OCI-LY1 (cell line): ENCODE measurements around the gene TRIP6.

Experiments
- H2AFZ ChIP-seq: fragments of 200-600 bp; sonication (generic), shearing (Covaris generic); 2 replicates; pipeline ENCODE4 v1.6.0; 2014; ENCODE audit warnings: antibody characterized with exemption, mild to moderate bottlenecking, low read length
- H3F3A ChIP-seq: fragments of 200-600 bp; sonication (generic), shearing (Covaris generic); 2 replicates; pipeline ENCODE4 v1.6.0; 2014; ENCODE audit warnings: mild to moderate bottlenecking, antibody characterized with exemption, low read length, moderate library complexity; ENCODE audit not compliant: insufficient read depth
- H3K27ac ChIP-seq: fragments of 200-600 bp; sonication (generic); 2 replicates; pipeline ENCODE4 v1.5.1; 2014; ENCODE audit warnings: low read length, mixed run types, mild to moderate bottlenecking, low read depth; ENCODE audit not compliant: poor library complexity, severe bottlenecking
- H3K27me3 ChIP-seq: fragments of 200-600 bp; sonication (generic); 2 replicates; pipeline ENCODE4 v1.6.0; 2014; ENCODE audit warnings: antibody characterized with exemption, mild to moderate bottlenecking, low read length, moderate library complexity; ENCODE audit not compliant: insufficient read depth
- H3K36me3 ChIP-seq: fragments of 200-600 bp; sonication (generic); 2 replicates; pipeline ENCODE4 v1.6.1; 2014; ENCODE audit warnings: mild to moderate bottlenecking, antibody characterized with exemption, low read length, moderate library complexity, mixed read lengths; ENCODE audit not compliant: insufficient read depth
- H3K4me1 ChIP-seq: fragments of 200-600 bp; sonication (generic); 2 replicates; pipeline ENCODE4 v1.5.1; 2014; ENCODE audit warnings: mild to moderate bottlenecking, low read length, moderate library complexity; ENCODE audit not compliant: insufficient read depth, severe bottlenecking
- H3K4me2 ChIP-seq: fragments of 200-600 bp; sonication (generic), shearing (Covaris generic); 2 replicates; pipeline ENCODE4 v1.6.1; 2014; ENCODE audit warnings: low read length
- H3K4me3 ChIP-seq: fragments of 200-600 bp; sonication (generic); 2 replicates; pipeline ENCODE4 v1.5.1; 2014; ENCODE audit warnings: low read length, low read depth, mild to moderate bottlenecking, mixed read lengths; ENCODE audit not compliant: poor library complexity, severe bottlenecking
- H3K79me2 ChIP-seq: fragments of 200-600 bp; shearing (Covaris generic); 2 replicates; pipeline ENCODE4 v1.6.1; 2016; ENCODE audit warnings: mixed run types, low read length, mixed read lengths; ENCODE audit not compliant: insufficient read depth
- H3K9ac ChIP-seq: fragments of 200-600 bp; sonication (generic), shearing (Covaris generic); 2 replicates; pipeline ENCODE4 v1.6.1; 2014; ENCODE audit warnings: mild to moderate bottlenecking, low read length, mixed read lengths
- H3K9me2 ChIP-seq: fragments of 200-600 bp; sonication (generic), shearing (Covaris generic); 2 replicates; pipeline ENCODE4 v1.6.1; 2014; ENCODE audit warnings: low read depth, mild to moderate bottlenecking, low read length, mixed read lengths
- H3K9me3 ChIP-seq: fragments of 200-600 bp; shearing (Covaris generic); 2 replicates; pipeline ENCODE4 v1.6.1; 2014; ENCODE audit warnings: low read length, mixed read lengths
- H4K20me1 ChIP-seq: fragments of 200-600 bp; sonication (generic), shearing (Covaris generic); 2 replicates; pipeline ENCODE4 v1.6.0; 2016; ENCODE audit warnings: mild to moderate bottlenecking, low read length; ENCODE audit not compliant: insufficient read depth
- EZH2 ChIP-seq: fragments of 200-600 bp; sonication (generic), shearing (Covaris generic); IDR thresholded peaks from 2 replicates; pipeline ENCODE4 v1.8.0; 2017; ENCODE audit warnings: borderline replicate concordance, mixed run types, mild to moderate bottlenecking, antibody characterized with exemption, low read length, moderate library complexity, mixed read lengths
- TF ChIP-seq, protein P1 (sequence below): fragments of 200-600 bp; sonication (generic), shearing (Covaris generic); IDR thresholded peaks from 2 replicates; pipeline ENCODE4 v1.5.1; 2017; ENCODE audit warnings: mild to moderate bottlenecking, antibody characterized with exemption, low read length, moderate library complexity, mixed read lengths

TRIP6 gene

DNA sequence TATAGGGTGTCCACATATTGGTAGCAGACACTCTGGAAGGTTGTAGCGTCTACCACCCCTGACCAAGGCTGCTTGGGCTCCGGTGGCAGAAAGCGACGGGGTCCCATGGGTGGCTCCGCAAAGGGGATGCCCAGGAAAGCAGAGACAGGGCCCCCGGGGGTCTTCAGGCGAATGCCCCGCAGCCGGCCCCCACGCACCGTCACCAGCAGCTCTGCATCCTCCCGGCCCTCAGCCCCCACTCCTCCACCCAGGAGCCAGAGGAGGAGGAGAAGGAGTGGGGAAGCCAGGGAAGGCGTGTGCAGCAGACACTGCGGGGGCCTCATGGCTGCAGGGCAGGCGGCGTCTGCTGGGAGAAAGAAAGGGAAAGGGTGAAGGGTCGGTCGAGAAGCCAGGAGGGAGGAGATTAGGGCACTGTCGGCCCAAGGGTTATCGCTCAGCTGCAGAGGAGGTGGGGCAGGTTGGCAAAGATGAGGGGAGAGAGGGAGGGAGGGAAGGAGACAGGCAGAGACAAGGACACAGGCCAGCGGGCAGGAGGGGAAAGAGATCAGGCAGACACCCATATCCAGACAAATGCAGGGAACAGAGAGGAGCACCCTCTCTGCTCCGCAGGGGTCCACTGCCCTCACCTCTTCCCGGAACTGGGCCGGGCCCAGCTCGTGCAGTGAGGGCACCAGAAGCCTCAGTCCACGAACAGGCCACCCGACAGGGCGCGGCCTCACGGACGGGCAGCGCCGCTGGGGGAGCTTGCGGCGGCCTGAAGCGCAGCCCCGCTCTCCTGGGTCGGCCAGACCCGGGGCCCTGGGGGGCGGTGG, 26.9 kb downstream of the TRIP6 start:
- Histone ChIP-seq H3K9me3 (no peaks in the 10 kb centered on the region), H2AFZ (no peak overlapping the region), H3F3A (no peaks in the 10 kb centered on the region), H3K36me3 (no peaks in the 10 kb centered on the region; the same call in 1 of the 2 replicates), H3K4me1 (peaks cover 26% of the 10 kb centered on the region), H3K4me3 (no peak overlapping the region), H4K20me1 (no peaks in the 10 kb centered on the region), H3K9me2 (no peaks in the 10 kb centered on the region), H3K79me2 (no peaks in the 10 kb centered on the region), H3K4me2 (no peak overlapping the region), H3K9ac (no peak overlapping the region), H3K27me3 (0 out of 2 replicates have a peak, but pooled peaks cover 4% of the 10 kb centered on the region), H3K27ac (no peak overlapping the region)
- TF ChIP-seq EZH2 = no peak
- TF ChIP-seq, protein P1, sequence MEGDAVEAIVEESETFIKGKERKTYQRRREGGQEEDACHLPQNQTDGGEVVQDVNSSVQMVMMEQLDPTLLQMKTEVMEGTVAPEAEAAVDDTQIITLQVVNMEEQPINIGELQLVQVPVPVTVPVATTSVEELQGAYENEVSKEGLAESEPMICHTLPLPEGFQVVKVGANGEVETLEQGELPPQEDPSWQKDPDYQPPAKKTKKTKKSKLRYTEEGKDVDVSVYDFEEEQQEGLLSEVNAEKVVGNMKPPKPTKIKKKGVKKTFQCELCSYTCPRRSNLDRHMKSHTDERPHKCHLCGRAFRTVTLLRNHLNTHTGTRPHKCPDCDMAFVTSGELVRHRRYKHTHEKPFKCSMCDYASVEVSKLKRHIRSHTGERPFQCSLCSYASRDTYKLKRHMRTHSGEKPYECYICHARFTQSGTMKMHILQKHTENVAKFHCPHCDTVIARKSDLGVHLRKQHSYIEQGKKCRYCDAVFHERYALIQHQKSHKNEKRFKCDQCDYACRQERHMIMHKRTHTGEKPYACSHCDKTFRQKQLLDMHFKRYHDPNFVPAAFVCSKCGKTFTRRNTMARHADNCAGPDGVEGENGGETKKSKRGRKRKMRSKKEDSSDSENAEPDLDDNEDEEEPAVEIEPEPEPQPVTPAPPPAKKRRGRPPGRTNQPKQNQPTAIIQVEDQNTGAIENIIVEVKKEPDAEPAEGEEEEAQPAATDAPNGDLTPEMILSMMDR = no peak

DNA sequence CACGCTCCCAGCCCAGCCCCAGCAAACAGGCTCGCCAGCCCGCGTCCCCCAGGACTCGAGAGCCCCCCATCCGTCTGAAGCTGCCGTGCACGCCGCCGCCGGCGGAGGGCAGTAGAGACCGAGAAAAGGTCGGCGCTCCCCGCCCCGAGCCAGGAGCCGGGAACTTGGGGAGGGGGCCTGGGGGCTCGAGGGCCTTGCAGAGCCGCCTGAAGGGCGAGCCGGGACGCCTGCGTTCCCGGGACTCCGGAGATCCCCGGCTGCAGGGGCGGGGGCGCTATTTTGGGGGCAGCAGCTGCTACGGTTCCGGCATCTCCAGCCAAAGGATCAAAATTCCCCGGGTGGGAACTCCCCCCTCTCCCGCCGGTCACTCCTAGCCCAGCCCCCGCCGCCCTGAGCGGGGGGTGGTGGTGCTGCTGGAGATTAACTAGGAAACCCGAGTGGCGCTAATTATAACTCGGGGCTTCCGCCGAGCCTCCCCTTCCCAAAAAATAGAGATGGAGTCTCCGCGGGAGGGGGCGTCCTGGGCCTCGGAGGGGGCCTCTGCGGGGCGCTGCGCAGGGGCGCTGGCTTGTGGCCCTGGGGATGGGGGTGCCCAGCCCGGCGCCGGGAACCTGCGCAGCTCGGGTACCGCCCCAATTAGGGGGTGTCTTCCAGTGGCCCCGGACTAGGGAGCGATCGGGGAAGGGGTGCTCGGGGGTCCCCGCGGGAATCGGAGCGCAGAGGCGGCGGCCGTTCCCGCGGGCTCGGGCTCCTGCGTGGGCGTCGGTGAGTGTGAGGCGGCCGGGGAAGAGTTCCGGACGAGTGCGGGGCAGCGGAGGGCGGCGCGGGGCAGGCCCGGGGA, 27.9 kb downstream of the TRIP6 start:
- Histone ChIP-seq H3K27ac (no peak overlapping the region), H3F3A (no peaks in the 10 kb centered on the region), H3K9ac (no peak overlapping the region), H3K4me1 (peaks cover 21% of the 10 kb centered on the region), H3K36me3 (no peaks in the 10 kb centered on the region), H2AFZ (no peak overlapping the region), H4K20me1 (no peaks in the 10 kb centered on the region), H3K9me3 (no peaks in the 10 kb centered on the region), H3K79me2 (no peaks in the 10 kb centered on the region), H3K4me3 (no peak overlapping the region), H3K27me3 (0 out of 2 replicates have a peak, but pooled peaks cover 4% of the 10 kb centered on the region), H3K9me2 (no peaks in the 10 kb centered on the region), H3K4me2 (no peak overlapping the region; the same call in 1 of the 2 replicates)
- no peak for TF ChIP-seq EZH2
- TF ChIP-seq, protein P1 = peak; percentile 93

DNA sequence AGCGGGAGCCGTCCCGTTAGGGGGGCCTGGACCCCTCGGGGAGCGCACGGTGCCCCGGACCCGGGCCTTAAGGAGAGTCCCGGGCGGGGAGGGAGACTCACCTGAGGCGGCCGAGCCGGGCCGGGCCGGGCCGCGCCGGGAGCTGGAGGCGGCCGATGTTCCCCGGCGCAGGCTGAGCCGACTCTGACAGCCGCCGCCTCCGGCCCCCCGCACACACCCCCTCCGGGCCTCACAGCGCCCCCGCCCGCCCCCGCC, 28.4 kb downstream of the TRIP6 start, which contains the start of gene ACHE:
Gene ACHE (minus strand): TSS at position 188 of the 255 bp plus-strand sequence. CDS start 1,656 bp downstream, outside the sequence.
- H3F3A ChIP-seq = no peaks in the 10 kb centered on the region
- no peaks in the 10 kb centered on the region for H3K79me2 ChIP-seq
- no peaks in the 10 kb centered on the region for H4K20me1 ChIP-seq
- TF ChIP-seq EZH2 = no peak
- TF ChIP-seq, protein P1 = no peak
- H3K4me3 ChIP-seq = no peak within 1 kb of the TSS
- H3K9ac ChIP-seq = no peak within 1 kb of the TSS
- H3K36me3 ChIP-seq = no peaks in the 10 kb centered on the region
- peaks cover 2% of the 10 kb centered on the region; the same call in 1 of the 2 replicates for H3K27me3 ChIP-seq
- H3K9me3 ChIP-seq = no peaks in the 10 kb centered on the region
- no peaks in the 10 kb centered on the region for H3K9me2 ChIP-seq
- H2AFZ ChIP-seq = no peak within 1 kb of the TSS
- peaks cover 15% of the 10 kb centered on the region for H3K4me1 ChIP-seq
- H3K27ac ChIP-seq = no peak within 1 kb of the TSS
- peak within 1 kb of the TSS; percentile 32; the same call in 1 of the 2 replicates for H3K4me2 ChIP-seq
